OCI-LY7 (cell line): ENCODE measurements around the gene ACP1. TPM values are rescaled to one million over a fixed set of nuclear protein-coding genes. Genes with fewer than 3 reads are reported as not detected.

Source experiments
- BruUV-seq: library from RNA; stranded (reverse); fragments of 400-500 nt; replicated peaks from 2 replicates; lab custom pipeline; 2021; lab: Mats Ljungman, UMichigan
- CTCF ChIA-PET: fragments of 300-600 bp; sonication (Branson Sonifier 250); formaldehyde crosslinking; loops from one replicate; lab custom pipeline; 2022; ENCODE audit warnings: antibody characterized with exemption; ENCODE audit not compliant: unreplicated experiment; lab: Charles Lee
- POLR2A ChIA-PET: fragments of 300-600 bp; sonication (Branson Sonifier 250); formaldehyde crosslinking; loops from one replicate; lab custom pipeline; 2022; ENCODE audit warnings: antibody characterized with exemption; lab: Charles Lee
- DNase-seq: peaks from one replicate; pipeline ENCODE4 v3.0.0-alpha.2; 2015; ENCODE audit warnings: low spot score
- H2AFZ ChIP-seq: fragments of 200-600 bp; sonication (generic), shearing (Covaris generic); 2 replicates; pipeline ENCODE4 v1.6.1; 2014; ENCODE audit warnings: mild to moderate bottlenecking, antibody characterized with exemption, low read length, moderate library complexity
- H3K27ac ChIP-seq: fragments of 200-600 bp; sonication (generic); 2 replicates; pipeline ENCODE4 v1.5.1; 2014; ENCODE audit warnings: mixed run types, low read depth, mild to moderate bottlenecking, moderate library complexity, low read length, inconsistent platforms; ENCODE audit not compliant: poor library complexity, severe bottlenecking
- H3K36me3 ChIP-seq: fragments of 200-600 bp; sonication (generic); 2 replicates; pipeline ENCODE4 v1.6.1; 2014; ENCODE audit warnings: mild to moderate bottlenecking, antibody characterized with exemption, low read length, moderate library complexity, mixed read lengths; ENCODE audit not compliant: insufficient read depth
- H3K4me1 ChIP-seq: fragments of 200-600 bp; sonication (generic); 2 replicates; pipeline ENCODE4 v1.5.1; 2014; ENCODE audit warnings: mild to moderate bottlenecking, low read length; ENCODE audit not compliant: insufficient read depth, poor library complexity, severe bottlenecking
- H3K4me2 ChIP-seq: fragments of 200-600 bp; sonication (generic); 2 replicates; pipeline ENCODE4 v1.6.1; 2014; ENCODE audit warnings: mild to moderate bottlenecking, low read length
- H3K4me3 ChIP-seq: fragments of 200-600 bp; sonication (generic); 2 replicates; pipeline ENCODE4 v1.5.1; 2014; ENCODE audit warnings: mild to moderate bottlenecking, low read depth, low read length; ENCODE audit not compliant: poor library complexity, severe bottlenecking
- H3K79me2 ChIP-seq: fragments of 200-600 bp; sonication (generic); 2 replicates; pipeline ENCODE4 v1.6.1; 2016; ENCODE audit warnings: low read depth, mild to moderate bottlenecking, low read length, moderate library complexity, mixed read lengths; ENCODE audit not compliant: insufficient read depth
- H3K9me2 ChIP-seq: fragments of 200-600 bp; sonication (generic); 2 replicates; pipeline ENCODE4 v1.6.1; 2016; ENCODE audit warnings: mild to moderate bottlenecking, low read length, mixed read lengths; ENCODE audit not compliant: insufficient read depth
- H3K9me3 ChIP-seq: fragments of 200-600 bp; sonication (generic); 2 replicates; pipeline ENCODE4 v1.6.1; 2014; ENCODE audit warnings: mild to moderate bottlenecking, mixed run types, low read length, mixed read lengths
- H4K20me1 ChIP-seq: fragments of 200-600 bp; sonication (generic); 2 replicates; pipeline ENCODE4 v1.6.1; 2014; ENCODE audit warnings: mild to moderate bottlenecking, antibody characterized with exemption, low read length, moderate library complexity, mixed read lengths; ENCODE audit not compliant: insufficient read depth
- EZH2phosphoT487 ChIP-seq: fragments of 200-600 bp; sonication (generic); IDR thresholded peaks from 2 replicates; pipeline ENCODE4 v1.6.1; 2018; ENCODE audit warnings: low read depth, borderline replicate concordance, mild to moderate bottlenecking, mixed run types, antibody characterized with exemption, low read length, moderate library complexity, mixed read lengths
- intact Hi-C: fragments of 100-400 bp; cut with micrococcal nuclease; formaldehyde crosslinking; loops from one replicate; pipeline ENCODE4 v1.10.0; 2022; ENCODE audit not compliant: unreplicated experiment
- total RNA-seq, 2 experiments: library from RNA; depleted of rRNA in 1 of 2; stranded (reverse); fragments of >200 nt in 1 of 2; shearing (Covaris generic) in 1 of 2; gene quantifications; 2 replicates each; pipeline ENCODE4 v1.2.3, GENCODE V29; 2014 to 2022
- TF ChIP-seq, protein P1 (sequence below): fragments of 200-600 bp; sonication (generic); conservative IDR thresholded peaks from 2 replicates; pipeline ENCODE4 v1.5.1; 2014; ENCODE audit warnings: mild to moderate bottlenecking, antibody characterized with exemption, low read length, moderate library complexity, mixed read lengths

ACP1 gene
- total RNA-seq, 2 experiments from 2014 or later, result 99.0 to 124 TPM

DNA sequence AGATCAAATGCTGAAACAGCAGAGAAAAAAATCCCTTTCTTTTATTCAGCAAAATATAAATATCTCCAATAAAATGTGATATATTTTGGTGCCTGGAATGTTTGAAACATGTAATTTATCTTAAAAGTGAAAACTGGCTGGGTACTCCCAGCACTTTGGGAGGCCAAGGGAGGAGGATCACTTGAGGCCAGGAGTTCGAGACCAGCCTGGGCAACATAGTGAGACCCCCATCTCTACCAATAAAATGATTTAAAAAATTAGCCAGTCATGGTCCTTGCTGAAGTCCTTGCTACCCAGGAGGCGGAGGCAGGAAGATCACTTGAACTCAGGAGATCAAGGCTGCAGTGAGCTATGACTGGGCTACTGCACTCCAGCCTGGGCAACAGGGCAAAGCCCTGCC lies 9.6 kb upstream of the ACP1 start:
- Histone ChIP-seq H3K4me2 (no peak overlapping the region), H3K36me3 (no peaks in the 10 kb centered on the region), H3K27ac (no peak overlapping the region), H3K79me2 (no peaks in the 10 kb centered on the region), H3K9me2 (no peaks in the 10 kb centered on the region), H3K4me3 (no peak overlapping the region), H3K9me3 (peaks cover 14% of the 10 kb centered on the region), H3K4me1 (no peaks in the 10 kb centered on the region), H4K20me1 (no peaks in the 10 kb centered on the region), H2AFZ (no peak overlapping the region)
- DNase-seq, result no peak
- ChIA-PET CTCF (no interaction called here), POLR2A (no interaction called here)
- TF ChIP-seq, protein P1, sequence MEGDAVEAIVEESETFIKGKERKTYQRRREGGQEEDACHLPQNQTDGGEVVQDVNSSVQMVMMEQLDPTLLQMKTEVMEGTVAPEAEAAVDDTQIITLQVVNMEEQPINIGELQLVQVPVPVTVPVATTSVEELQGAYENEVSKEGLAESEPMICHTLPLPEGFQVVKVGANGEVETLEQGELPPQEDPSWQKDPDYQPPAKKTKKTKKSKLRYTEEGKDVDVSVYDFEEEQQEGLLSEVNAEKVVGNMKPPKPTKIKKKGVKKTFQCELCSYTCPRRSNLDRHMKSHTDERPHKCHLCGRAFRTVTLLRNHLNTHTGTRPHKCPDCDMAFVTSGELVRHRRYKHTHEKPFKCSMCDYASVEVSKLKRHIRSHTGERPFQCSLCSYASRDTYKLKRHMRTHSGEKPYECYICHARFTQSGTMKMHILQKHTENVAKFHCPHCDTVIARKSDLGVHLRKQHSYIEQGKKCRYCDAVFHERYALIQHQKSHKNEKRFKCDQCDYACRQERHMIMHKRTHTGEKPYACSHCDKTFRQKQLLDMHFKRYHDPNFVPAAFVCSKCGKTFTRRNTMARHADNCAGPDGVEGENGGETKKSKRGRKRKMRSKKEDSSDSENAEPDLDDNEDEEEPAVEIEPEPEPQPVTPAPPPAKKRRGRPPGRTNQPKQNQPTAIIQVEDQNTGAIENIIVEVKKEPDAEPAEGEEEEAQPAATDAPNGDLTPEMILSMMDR, result no peak
- no peak for TF ChIP-seq EZH2phosphoT487
- intact Hi-C loops, result no loop called here
- no TSS peak for BruUV-seq

DNA sequence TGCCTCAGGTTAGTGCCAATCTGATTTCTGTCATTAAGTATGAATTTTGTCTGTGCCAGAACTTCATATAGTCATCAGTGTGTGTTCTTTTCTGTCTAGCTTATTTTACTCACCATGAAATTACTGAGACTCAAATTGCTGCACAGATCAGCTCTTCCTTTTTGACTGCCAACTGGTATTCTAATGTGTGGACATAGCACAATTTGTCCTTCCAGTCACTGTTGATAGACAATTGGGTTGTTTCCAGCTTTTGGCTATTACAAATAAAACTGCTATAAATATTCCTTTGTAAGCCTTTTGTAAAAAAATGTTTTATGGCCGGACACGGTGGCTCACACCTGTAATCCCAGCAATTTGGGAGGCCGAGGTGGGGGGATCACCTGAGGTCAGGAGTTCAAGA lies 8.7 kb upstream of the ACP1 start:
- Histone ChIP-seq H3K79me2 (no peaks in the 10 kb centered on the region), H2AFZ (no peak overlapping the region), H3K9me3 (peaks cover 14% of the 10 kb centered on the region), H3K4me1 (no peaks in the 10 kb centered on the region), H3K9me2 (no peaks in the 10 kb centered on the region), H3K4me2 (no peak overlapping the region), H3K27ac (no peak overlapping the region), H3K4me3 (no peak overlapping the region), H3K36me3 (no peaks in the 10 kb centered on the region), H4K20me1 (no peaks in the 10 kb centered on the region)
- CTCF ChIA-PET, result no interaction called here
- POLR2A ChIA-PET, result interaction anchor here (1.1 kb wide), 1 partner anchor 91 kb away, joined by 3 read pairs; no protein-coding TSS in a partner anchor
- TF ChIP-seq EZH2phosphoT487, result no peak
- TF ChIP-seq, protein P1, result no peak
- DNase-seq, result no peak
- BruUV-seq, result no TSS peak
- intact Hi-C loops, result no loop called here

DNA sequence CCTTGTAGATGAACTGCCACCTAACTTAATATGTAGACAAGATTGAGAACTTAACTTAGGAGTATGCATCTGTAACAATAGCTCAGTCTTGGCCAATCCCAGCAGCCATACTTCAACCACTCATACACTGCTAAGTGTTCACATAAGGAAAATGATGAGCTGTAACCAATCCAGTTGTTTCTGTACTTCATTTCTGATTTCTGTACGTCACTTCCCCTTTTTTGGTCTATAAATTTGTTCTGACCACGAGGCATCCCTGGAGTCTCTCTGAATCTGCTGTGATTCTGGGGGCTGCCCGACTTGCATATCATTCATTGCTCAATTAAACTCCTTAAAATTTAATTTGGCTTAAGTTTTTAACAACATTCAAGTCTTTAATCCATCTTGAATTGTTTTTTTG lies 7.3 kb upstream of the ACP1 start:
- H3K4me3 ChIP-seq, result no peak overlapping the region
- intact Hi-C loops, result no loop called here
- TF ChIP-seq, protein P1, result no peak
- no peak for TF ChIP-seq EZH2phosphoT487
- no peak overlapping the region for H3K4me2 ChIP-seq
- no peak overlapping the region for H2AFZ ChIP-seq
- H3K4me1 ChIP-seq, result no peaks in the 10 kb centered on the region
- no TSS peak for BruUV-seq
- H3K9me2 ChIP-seq, result no peaks in the 10 kb centered on the region
- H3K36me3 ChIP-seq, result no peaks in the 10 kb centered on the region
- no peaks in the 10 kb centered on the region for H3K79me2 ChIP-seq
- CTCF ChIA-PET, result no interaction called here
- DNase-seq, result no peak
- POLR2A ChIA-PET, result interaction anchor here (0.6 to 1.2 kb wide), 4 partner anchors 17 to 33 kb away, joined by 3 to 4 read pairs (median 3); no protein-coding TSS in a partner anchor
- H3K27ac ChIP-seq, result no peak overlapping the region
- no peaks in the 10 kb centered on the region for H4K20me1 ChIP-seq
- peaks cover 14% of the 10 kb centered on the region for H3K9me3 ChIP-seq
